NB4 (cell line): Measurements from ENCODE around the gene ACOT2.
A peak's percentile ranks its signal among the peaks of the same experiment; 100 is the strongest.
"Not testable (repeated sequence)": the region's sequence is repeated elsewhere in the genome, so short reads cannot be mapped to it uniquely, and the experiment has no call there.

Source experiments
- DNase-seq: peaks from one replicate; pipeline ENCODE4 v3.0.0; 2010; ENCODE audit warnings: low read depth
- H3K4me3 ChIP-seq: one replicate; pipeline ENCODE4 v1.5.1; 2011; ENCODE audit warnings: mild to moderate bottlenecking, low read depth, low read length, moderate library complexity
- CTCF ChIP-seq: IDR thresholded peaks from one replicate; pipeline ENCODE4 v1.5.1; 2012; ENCODE audit warnings: low read depth, low read length
- MAX ChIP-seq: IDR thresholded peaks from 2 replicates; pipeline ENCODE4 v1.6.1; 2011; ENCODE audit warnings: low read depth, low read length
- MYC ChIP-seq: IDR thresholded peaks from 2 replicates; pipeline ENCODE4 v1.6.1; 2011; ENCODE audit warnings: low read depth, low read length
- POLR2A ChIP-seq: IDR thresholded peaks from 2 replicates; pipeline ENCODE4 v1.6.1; 2011; ENCODE audit warnings: mild to moderate bottlenecking; ENCODE audit not compliant: insufficient read length; ENCODE audit errors: extremely low read depth

ACOT2 gene

GRCh38 chr14:73567358-73567757, 1.7 kb upstream of the ACOT2 start:
- H3K4me3 ChIP-seq, result no peak overlapping the region
- no peak for DNase-seq
- no peak for TF ChIP-seq MAX
- no peak for TF ChIP-seq CTCF
- no peak for TF ChIP-seq MYC
- no peak for TF ChIP-seq POLR2A

- H3K4me3 ChIP-seq, result peak overlapping the region; percentile 69
- no peak for DNase-seq
- no peak for TF ChIP-seq CTCF
- no peak for TF ChIP-seq MAX
- no peak for TF ChIP-seq POLR2A
- no peak for TF ChIP-seq MYC
Measured at GRCh38 chr14:73567951-73568885, 795 bp upstream of the ACOT2 start.

- not testable (repeated sequence) for DNase-seq
- peak overlapping the region; percentile 69 for H3K4me3 ChIP-seq
Measured at GRCh38 chr14:73568886-73569184, 178 bp upstream of the ACOT2 start.

GRCh38 chr14:73570913-73571312, 1.9 kb downstream of the ACOT2 start:
- peak; percentile 55 for TF ChIP-seq CTCF
- H3K4me3 ChIP-seq, result not testable (repeated sequence)
- peak; percentile 50 for DNase-seq

- not testable (repeated sequence) for H3K4me3 ChIP-seq, DNase-seq
Measured at GRCh38 chr14:73573034-73573433, 4.0 kb downstream of the ACOT2 start.

- DNase-seq, H3K4me3 ChIP-seq: not testable (repeated sequence)
Measured at GRCh38 chr14:73573740-73574139, 4.7 kb downstream of the ACOT2 start.

- DNase-seq, H3K4me3 ChIP-seq: not testable (repeated sequence)
Measured at GRCh38 chr14:73574251-73574650, 5.2 kb downstream of the ACOT2 start.

GRCh38 chr14:73576391-73576790, 7.4 kb downstream of the ACOT2 start:
- TF ChIP-seq MAX (no peak), POLR2A (no peak), MYC (no peak), CTCF (no peak)
- no peak for DNase-seq
- H3K4me3 ChIP-seq, result no peak overlapping the region

- not testable (repeated sequence) for H3K4me3 ChIP-seq
Measured at GRCh38 chr14:73577214-73577613, 8.2 kb downstream of the ACOT2 start.

GRCh38 chr14:73582102-73582979, 13.3 kb downstream of the ACOT2 start:
- not testable (repeated sequence) for DNase-seq, H3K4me3 ChIP-seq

More at GRCh38 chr14:73577214-73577613, 8.2 kb downstream of the ACOT2 start:
- DNase-seq, result not testable (repeated sequence)
